GM13977 (cell line): ENCODE data around the gene SOCS6.

Experiments
- DNase-seq: peaks from one replicate; pipeline ENCODE4 v3.0.0; 2012; ENCODE audit warnings: low spot score
- in situ Hi-C: fragments of 300-500 bp; cut with MboI; formaldehyde crosslinking; loops from one replicate; pipeline ENCODE4 v1.12.0; 2022; ENCODE audit warnings: low sequenced_read_pairs, low pct_unique_long_range_greater_than_20kb, mixed read lengths, inconsistent platforms; ENCODE audit not compliant: unreplicated experiment
- TF ChIP-seq, protein P1 (sequence below): IDR thresholded peaks from 2 replicates; pipeline ENCODE4 v1.5.1; 2012; ENCODE audit warnings: mild to moderate bottlenecking, control low read depth; ENCODE audit not compliant: insufficient read depth; ENCODE audit errors: extremely low read depth, missing control alignments

Gene SOCS6

DNA sequence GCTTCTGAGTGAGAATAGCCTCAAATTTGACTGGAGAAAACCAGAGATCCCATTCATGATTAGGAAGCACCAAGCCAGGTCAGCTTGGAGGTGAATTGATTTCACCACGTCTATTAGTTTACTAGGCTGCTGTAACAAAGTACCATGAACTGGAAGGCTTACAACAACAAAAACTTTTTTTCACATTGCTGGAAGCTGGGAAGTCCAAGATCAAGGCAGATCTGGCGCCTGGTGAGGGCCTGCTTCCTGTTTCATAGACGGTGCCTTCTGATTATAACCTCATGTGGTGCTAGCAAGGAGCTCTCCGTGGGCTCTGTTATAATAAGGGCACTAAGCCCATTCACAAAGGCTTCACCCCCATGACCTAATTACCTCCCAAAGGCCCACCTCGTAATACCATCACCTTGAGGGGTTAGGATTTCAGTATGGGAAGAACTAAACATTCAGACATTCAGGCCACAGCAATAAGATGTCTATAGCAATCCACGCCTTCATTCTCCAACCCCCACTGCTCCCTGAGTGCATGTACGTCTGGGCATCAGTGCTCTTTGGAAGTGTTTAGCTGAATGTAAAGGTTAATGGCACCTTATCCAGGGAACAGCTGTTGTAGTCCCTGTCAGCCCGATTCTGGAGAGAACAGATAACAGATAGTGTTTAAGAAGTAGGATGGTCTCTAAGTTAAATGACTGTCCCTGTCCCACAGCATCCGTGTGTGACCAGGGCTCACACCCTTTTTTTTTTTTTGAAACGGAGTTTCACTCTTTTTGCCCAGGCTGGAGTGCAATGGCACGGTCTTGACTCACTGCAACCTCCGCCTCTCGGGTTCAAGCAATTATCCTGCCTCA is 89.2 kb downstream of the SOCS6 start:
- TF ChIP-seq, protein P1, sequence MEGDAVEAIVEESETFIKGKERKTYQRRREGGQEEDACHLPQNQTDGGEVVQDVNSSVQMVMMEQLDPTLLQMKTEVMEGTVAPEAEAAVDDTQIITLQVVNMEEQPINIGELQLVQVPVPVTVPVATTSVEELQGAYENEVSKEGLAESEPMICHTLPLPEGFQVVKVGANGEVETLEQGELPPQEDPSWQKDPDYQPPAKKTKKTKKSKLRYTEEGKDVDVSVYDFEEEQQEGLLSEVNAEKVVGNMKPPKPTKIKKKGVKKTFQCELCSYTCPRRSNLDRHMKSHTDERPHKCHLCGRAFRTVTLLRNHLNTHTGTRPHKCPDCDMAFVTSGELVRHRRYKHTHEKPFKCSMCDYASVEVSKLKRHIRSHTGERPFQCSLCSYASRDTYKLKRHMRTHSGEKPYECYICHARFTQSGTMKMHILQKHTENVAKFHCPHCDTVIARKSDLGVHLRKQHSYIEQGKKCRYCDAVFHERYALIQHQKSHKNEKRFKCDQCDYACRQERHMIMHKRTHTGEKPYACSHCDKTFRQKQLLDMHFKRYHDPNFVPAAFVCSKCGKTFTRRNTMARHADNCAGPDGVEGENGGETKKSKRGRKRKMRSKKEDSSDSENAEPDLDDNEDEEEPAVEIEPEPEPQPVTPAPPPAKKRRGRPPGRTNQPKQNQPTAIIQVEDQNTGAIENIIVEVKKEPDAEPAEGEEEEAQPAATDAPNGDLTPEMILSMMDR, result no peak
- DNase-seq, result no peak
- in situ Hi-C loops, result no loop called here
